HEK293T (cell line): ENCODE data around the gene ZNF182.

ENCODE experiments used
- BHLHE40 ChIP-seq: fragments of 450-650 bp; IDR thresholded peaks from 2 replicates; pipeline ENCODE4 v1.6.1; 2016; ENCODE audit warnings: mild to moderate bottlenecking, moderate library complexity, borderline replicate concordance
- FOXK2 ChIP-seq: fragments of 450-650 bp; IDR thresholded peaks from 2 replicates; pipeline ENCODE4 v1.6.1; 2016; ENCODE audit warnings: mild to moderate bottlenecking
- FOXM1 ChIP-seq: fragments of 450-650 bp; IDR thresholded peaks from 2 replicates; pipeline ENCODE4 v1.6.1; 2017; ENCODE audit warnings: mild to moderate bottlenecking, borderline replicate concordance
- HDGF ChIP-seq: fragments of 450-650 bp; IDR thresholded peaks from 2 replicates; pipeline ENCODE4 v1.6.1; 2017; ENCODE audit warnings: antibody characterized with exemption, borderline replicate concordance
- SP1 ChIP-seq: fragments of 450-650 bp; IDR thresholded peaks from 2 replicates; pipeline ENCODE4 v1.6.1; 2017
- SUZ12 ChIP-seq: fragments of 450-650 bp; IDR thresholded peaks from 2 replicates; pipeline ENCODE4 v1.6.1; 2016; ENCODE audit warnings: mild to moderate bottlenecking

GRCh38 chrX:47936224-47936939 lies 67.4 kb downstream of the ZNF182 start:
- TF ChIP-seq FOXM1 = no peak
- no peak for TF ChIP-seq FOXK2
- no peak for TF ChIP-seq SP1
- TF ChIP-seq BHLHE40 = no peak
- no peak for TF ChIP-seq HDGF
- TF ChIP-seq SUZ12 = no peak
